ENCODE data around the gene CDKN3.
"Not testable (repeated sequence)": the region's sequence is repeated elsewhere in the genome, so short reads cannot be mapped to it uniquely, and the experiment has no call there.

CDKN3 gene

GRCh38 chr14:54457609-54457996, 60.8 kb downstream of the CDKN3 start:
- no peak for DNase-seq

- DNase-seq = not testable (repeated sequence)
Observed at GRCh38 chr14:54458536-54458935, 61.7 kb downstream of the CDKN3 start.

GRCh38 chr14:54459106-54459505, 62.3 kb downstream of the CDKN3 start:
- DNase-seq = no peak

GRCh38 chr14:54462048-54462447, 65.2 kb downstream of the CDKN3 start:
- DNase-seq = no peak

GRCh38 chr14:54465654-54466053, 68.8 kb downstream of the CDKN3 start:
- DNase-seq = no peak

- DNase-seq = no peak
Observed at GRCh38 chr14:54467280-54467679, 70.5 kb downstream of the CDKN3 start.

Data from CD4-positive, alpha-beta T cell treated with Interleukin-12 subunit alpha and Interleukin-12 subunit beta, for 1 hour (primary cell).